ENCODE results near the gene POT1. TPM values are rescaled to one million over a fixed set of nuclear protein-coding genes. Genes with fewer than 3 reads are reported as not detected.

Gene POT1
- total and polyA plus RNA-seq, 2 of the 13 experiments (the other 11 are each of a cell fraction or from before 2014, with no cell fraction given) = 21.7 to 23.4 TPM

GRCh38 chr7:124780056-124780455 lies 149.6 kb downstream of the POT1 start:
- Histone ChIP-seq H3K4me1 (ENCODE audit: insufficient read depth, low read length) (peaks cover 37% of the 10 kb centered on the region), H4K20me1 (ENCODE audit: insufficient read depth, low read length) (no peaks in the 10 kb centered on the region), H3K4me3 (replicated peaks in 1 of 3; ENCODE audit: insufficient read depth in 1 of 3, low read depth in 2 of 3, low read length in 3 of 3) (no peak overlapping the region), H2AFZ (ENCODE audit: low read length) (no peak overlapping the region), H3K27me3 (ENCODE audit: control insufficient read depth in 1 of 2, insufficient read depth in 2 of 2, low read length in 2 of 2) (no peaks in the 10 kb centered on the region), H3K79me2 (ENCODE audit: insufficient read depth, low read length) (no peaks in the 10 kb centered on the region), H3K27ac (ENCODE audit: extremely low read length, insufficient read depth, low read length) (no peak overlapping the region), H3K4me2 (ENCODE audit: low read depth, low read length) (no peak overlapping the region), H3K9me3 (ENCODE audit: low read length) (no peaks in the 10 kb centered on the region), H3K36me3 (replicated peaks in 1 of 2; ENCODE audit: control insufficient read depth in 1 of 2, insufficient read depth in 2 of 2, low read length in 2 of 2) (no peaks in the 10 kb centered on the region), H3K9ac (ENCODE audit: insufficient read depth, low read depth, low read length) (no peak overlapping the region)
- ATAC-seq (no peak), DNase-seq (ENCODE audit: low spot score) (no peak), FAIRE-seq (no peak)
- in situ Hi-C loops (cut with HindIII; ENCODE audit: extremely low pct_ligation_motif_present, low pct_unique_long_range_greater_than_20kb) (loop anchor here (5.0 kb wide), 1 partner anchor 628 kb away; no protein-coding TSS in a partner anchor), intact Hi-C loops (cut with micrococcal nuclease; ENCODE audit: unreplicated experiment) (loop anchor here (10.0 kb wide), 1 partner anchor 295 kb away; no protein-coding TSS in a partner anchor)
- no TSS peak for BruUV-seq (replicated peaks)
- POLR2A ChIA-PET = no interaction called here
- CTCF ChIA-PET (ENCODE audit: low intra/inter-chr PET ratio, low total read pairs) = no interaction called here
- no peak for TF ChIP-seq ZMYM4 (CRISPR knock-in tag; IDR thresholded peaks at IDR 0.05)
- no peak for TF ChIP-seq E2F1 (CRISPR knock-in tag; IDR thresholded peaks at IDR 0.05)
- no peak for TF ChIP-seq WIZ (CRISPR knock-in tag; IDR thresholded peaks at IDR 0.05)
- no peak for TF ChIP-seq ATF2 (CRISPR knock-in tag; IDR thresholded peaks at IDR 0.05)
- TF ChIP-seq TCF12 (IDR thresholded peaks at IDR 0.05) = no peak
- TF ChIP-seq TCF12 (CRISPR knock-in tag; IDR thresholded peaks at IDR 0.05) = no peak
- no peak for TF ChIP-seq ZNF777 (CRISPR knock-in tag; IDR thresholded peaks at IDR 0.05)
- no peak for TF ChIP-seq MAFG (CRISPR knock-in tag; IDR thresholded peaks at IDR 0.05)
- TF ChIP-seq, protein P1, sequence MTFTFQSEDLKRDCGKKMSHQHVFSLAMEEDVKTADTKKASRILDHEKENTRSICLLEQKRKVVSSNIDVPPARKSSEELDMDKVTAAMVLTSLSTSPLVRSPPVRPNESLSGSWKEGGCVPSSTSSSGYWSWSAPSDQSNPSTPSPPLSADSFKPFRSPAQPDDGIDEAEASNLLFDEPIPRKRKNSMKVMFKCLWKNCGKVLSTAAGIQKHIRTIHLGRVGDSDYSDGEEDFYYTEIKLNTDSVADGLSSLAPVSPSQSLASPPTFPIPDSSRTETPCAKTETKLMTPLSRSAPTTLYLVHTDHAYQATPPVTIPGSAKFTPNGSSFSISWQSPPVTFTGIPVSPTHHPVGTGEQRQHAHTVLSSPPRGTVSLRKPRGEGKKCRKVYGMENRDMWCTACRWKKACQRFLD (CRISPR knock-in tag; IDR thresholded peaks at IDR 0.05; ENCODE audit: borderline replicate concordance) = no peak
- TF ChIP-seq LRRFIP1 (CRISPR knock-in tag; conservative IDR thresholded peaks at IDR 0.05) = no peak
- TF ChIP-seq, protein P2, sequence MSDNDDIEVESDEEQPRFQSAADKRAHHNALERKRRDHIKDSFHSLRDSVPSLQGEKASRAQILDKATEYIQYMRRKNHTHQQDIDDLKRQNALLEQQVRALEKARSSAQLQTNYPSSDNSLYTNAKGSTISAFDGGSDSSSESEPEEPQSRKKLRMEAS (IDR thresholded peaks at IDR 0.05) = no peak
- TF ChIP-seq MYC (CRISPR knock-in tag; IDR thresholded peaks at IDR 0.05; ENCODE audit: borderline replicate concordance) = no peak
- no peak for TF ChIP-seq POLR2A (IDR thresholded peaks at IDR 0.05; ENCODE audit: insufficient read depth in 1 of 2, low read depth in 2 of 2, low read length in 2 of 2)
- TF ChIP-seq ZFP1 (CRISPR knock-in tag; IDR thresholded peaks at IDR 0.05) = no peak

Measured in HepG2 (cell line).